IMR-90 (cell line): ENCODE data around the gene CDC40. TPM values are rescaled to one million over a fixed set of nuclear protein-coding genes. Genes with fewer than 3 reads are reported as not detected.

Experiments used
- ATAC-seq: fragments of 200-7000 bp; cut with Tn5 transposase; 2 replicates; pipeline ENCODE4 v1.9.1; 2020; ENCODE audit warnings: low read depth, mild to moderate bottlenecking, moderate library complexity
- BruUV-seq: library from RNA; stranded (reverse); fragments of 400-500 nt; replicated peaks from 2 replicates; lab custom pipeline; 2021; lab: Mats Ljungman, UMichigan
- CTCF ChIA-PET: fragments of 300-600 bp; formaldehyde crosslinking; extraction: SDS; loops from one replicate; lab custom pipeline; 2021; ENCODE audit warnings: antibody characterized with exemption; lab: Yijun Ruan, JAX
- POLR2A ChIA-PET: fragments of 300-600 bp; sonication (Branson Sonifier 250); formaldehyde crosslinking; loops from one replicate; lab custom pipeline; 2022; ENCODE audit warnings: antibody characterized with exemption; ENCODE audit not compliant: unreplicated experiment; lab: Charles Lee
- DNase-seq: peaks from one replicate; pipeline ENCODE4 v3.0.0; 2013
- H2AFZ ChIP-seq: replicated peaks from 2 replicates; pipeline ENCODE3; 2013; ENCODE audit warnings: low read length, mild to moderate bottlenecking; ENCODE audit not compliant: poor library complexity
- H2AK5ac ChIP-seq: 2 replicates; pipeline ENCODE4 v1.6.1; 2013; ENCODE audit warnings: low read depth, low read length, inconsistent platforms
- H2AK9ac ChIP-seq: replicated peaks from 2 replicates; pipeline ENCODE3; 2013; ENCODE audit warnings: mild to moderate bottlenecking, low read depth, low read length, moderate library complexity; ENCODE audit not compliant: poor library complexity
- H2BK120ac ChIP-seq: 2 replicates; pipeline ENCODE4 v1.6.1; 2013; ENCODE audit warnings: low read depth, low read length, inconsistent platforms
- H2BK15ac ChIP-seq: 3 replicates; pipeline ENCODE4 v1.6.1; 2013; ENCODE audit warnings: low read depth, low read length, inconsistent platforms
- H2BK20ac ChIP-seq: 2 replicates; pipeline ENCODE4 v1.6.1; 2013; ENCODE audit warnings: low read depth, mild to moderate bottlenecking, inconsistent platforms, low read length, moderate library complexity
- H2BK5ac ChIP-seq: 2 replicates; pipeline ENCODE4 v1.6.1; 2013; ENCODE audit warnings: mild to moderate bottlenecking, low read depth, low read length, inconsistent platforms; ENCODE audit not compliant: poor library complexity, severe bottlenecking
- H3K14ac ChIP-seq: replicated peaks from 2 replicates; pipeline ENCODE4 v1.6.1; 2013; ENCODE audit warnings: low read depth, low read length, inconsistent platforms
- H3K18ac ChIP-seq: 2 replicates; pipeline ENCODE4 v1.6.1; 2013; ENCODE audit warnings: low read depth, low read length, control low read depth
- H3K23ac ChIP-seq: 2 replicates; pipeline ENCODE4 v1.6.1; 2013; ENCODE audit warnings: low read depth, low read length, inconsistent platforms
- H3K27ac ChIP-seq: 2 replicates; pipeline ENCODE4 v1.5.1; 2013; ENCODE audit warnings: mild to moderate bottlenecking, control low read depth, low read length; ENCODE audit not compliant: insufficient read depth
- H3K27me3 ChIP-seq: 2 replicates; pipeline ENCODE4 v1.6.1; 2013; ENCODE audit warnings: low read length; ENCODE audit not compliant: control insufficient read depth, insufficient read depth
- H3K36me3 ChIP-seq: 2 replicates; pipeline ENCODE4 v1.6.1; 2013; ENCODE audit warnings: low read length, mixed read lengths; ENCODE audit not compliant: control insufficient read depth, insufficient read depth
- H3K4ac ChIP-seq: 2 replicates; pipeline ENCODE4 v1.6.1; 2013; ENCODE audit warnings: low read depth, low read length, inconsistent platforms
- H3K4me1 ChIP-seq: 2 replicates; pipeline ENCODE4 v1.6.1; 2013; ENCODE audit warnings: low read length, mixed read lengths; ENCODE audit not compliant: control insufficient read depth, insufficient read depth
- H3K4me2 ChIP-seq: 2 replicates; pipeline ENCODE4 v1.6.1; 2013; ENCODE audit warnings: low read depth, mild to moderate bottlenecking, control low read depth, low read length, moderate library complexity
- H3K4me3 ChIP-seq: 2 replicates; pipeline ENCODE4 v1.5.1; 2013; ENCODE audit warnings: low read depth, mild to moderate bottlenecking, control low read depth, low read length, moderate library complexity; ENCODE audit not compliant: insufficient read depth
- H3K56ac ChIP-seq: 2 replicates; pipeline ENCODE4 v1.6.1; 2013; ENCODE audit warnings: low read length, inconsistent platforms; ENCODE audit not compliant: insufficient read depth; ENCODE audit errors: extremely low read depth
- H3K79me1 ChIP-seq, 2 experiments: 2 replicates each; pipeline ENCODE4 v1.6.1; 2013; ENCODE audit warnings: low read length in 2 of 2, inconsistent platforms in 1 of 2, low read depth in 1 of 2
- H3K9ac ChIP-seq: 2 replicates; pipeline ENCODE4 v1.6.1; 2013; ENCODE audit warnings: low read depth, low read length, control low read depth
- H3K9me1 ChIP-seq: 2 replicates; pipeline ENCODE4 v1.6.1; 2013; ENCODE audit warnings: low read length, inconsistent platforms; ENCODE audit not compliant: insufficient read depth
- H3K9me3 ChIP-seq: 2 replicates; pipeline ENCODE4 v1.6.1; 2013; ENCODE audit warnings: low read length; ENCODE audit not compliant: control insufficient read depth, insufficient read depth
- H4K20me1 ChIP-seq: 2 replicates; pipeline ENCODE4 v1.6.1; 2013; ENCODE audit warnings: low read length, inconsistent platforms; ENCODE audit not compliant: insufficient read depth
- H4K5ac ChIP-seq: 2 replicates; pipeline ENCODE4 v1.6.1; 2013; ENCODE audit warnings: mild to moderate bottlenecking, low read depth, low read length, control low read depth
- H4K8ac ChIP-seq, 2 experiments: 2 replicates each; pipeline ENCODE4 v1.6.1; 2013; ENCODE audit warnings: low read depth in 2 of 2, low read length in 2 of 2, control low read depth in 1 of 2, inconsistent platforms in 1 of 2
- H4K91ac ChIP-seq: 2 replicates; pipeline ENCODE4 v1.6.1; 2013; ENCODE audit warnings: low read depth, low read length, inconsistent platforms; ENCODE audit not compliant: insufficient read depth
- BHLHE40 ChIP-seq: fragments of 150-350 bp; IDR thresholded peaks from 2 replicates; pipeline ENCODE4 v1.6.1; 2016; ENCODE audit warnings: mild to moderate bottlenecking, low read depth, low read length
- FOS ChIP-seq: fragments of 150-350 bp; IDR thresholded peaks from 2 replicates; pipeline ENCODE4 v1.6.1; 2016; ENCODE audit warnings: low read depth, low read length
- MAFK ChIP-seq: IDR thresholded peaks from 2 replicates; pipeline ENCODE4 v1.6.1; 2012; ENCODE audit warnings: low read depth, low read length, improper control_type of control experiment
- MXI1 ChIP-seq: IDR thresholded peaks from 2 replicates; pipeline ENCODE4 v1.6.1; 2012; ENCODE audit warnings: low read depth, mild to moderate bottlenecking, low read length, moderate library complexity, borderline replicate concordance
- NFE2L2 ChIP-seq: fragments of 150-350 bp; IDR thresholded peaks from 2 replicates; pipeline ENCODE4 v1.6.1; 2016; ENCODE audit warnings: low read depth, mild to moderate bottlenecking, low read length
- POLR2A ChIP-seq: IDR thresholded peaks from 2 replicates; pipeline ENCODE4 v1.6.1; 2012; ENCODE audit warnings: mild to moderate bottlenecking, low read depth, low read length
- RFX5 ChIP-seq: IDR thresholded peaks from 2 replicates; pipeline ENCODE4 v1.8.0; 2012; ENCODE audit warnings: low read depth, mild to moderate bottlenecking, low read length, moderate library complexity
- SMC3 ChIP-seq: fragments of 150-350 bp; IDR thresholded peaks from 2 replicates; pipeline ENCODE4 v1.6.1; 2016; ENCODE audit warnings: low read depth, mild to moderate bottlenecking, antibody characterized with exemption, low read length, moderate library complexity
- WGBS, 2 experiments: methylation state at CpG; one replicate each; pipeline versions ENCODE4 v1.1.5 to v1.1.7; 2013; ENCODE audit warnings: missing lambda C conversion rate in 2 of 2; ENCODE audit not compliant: insufficient read length in 1 of 2; ENCODE audit errors: extremely low coverage in 2 of 2; 5-methylcytosine and 5-hydroxymethylcytosine counted together
- dilution Hi-C: fragments of 300-500 bp; cut with HindIII; formaldehyde crosslinking; loops from one replicate; pipeline ENCODE4 v1.14.3; 2018; ENCODE audit warnings: low sequenced_read_pairs; ENCODE audit not compliant: unreplicated experiment
- in situ Hi-C: fragments of 300-500 bp; cut with MboI; formaldehyde crosslinking; loops from 3 replicates; pipeline ENCODE4 v1.14.3; 2019; ENCODE audit warnings: low sequenced_read_pairs, inconsistent platforms, mixed read lengths
- intact Hi-C: fragments of 100-400 bp; cut with micrococcal nuclease; formaldehyde crosslinking; loops from 2 replicates; pipeline ENCODE4 v1.10.0; 2022
- polyA plus RNA-seq, 3 experiments: library from polyadenylated mRNA; depleted of rRNA; stranded (reverse); fragments of >200 nt; gene quantifications; 2 replicates each; pipeline ENCODE4 v1.2.3, GENCODE V29; 2012; ENCODE audit warnings: low replicate concordance in 1 of 3
- total RNA-seq: library from RNA; depleted of rRNA; stranded (reverse); fragments of >200 nt; gene quantifications from 2 replicates; pipeline ENCODE4 v1.2.3, GENCODE V29; 2012
- TF ChIP-seq, protein P1 (sequence below): conservative IDR thresholded peaks from 2 replicates; pipeline ENCODE4 v1.5.1; 2012; ENCODE audit warnings: mild to moderate bottlenecking, low read depth, low read length, improper control_type of control experiment
- TF ChIP-seq, protein P2 (sequence below): fragments of 150-350 bp; IDR thresholded peaks from 2 replicates; pipeline ENCODE4 v1.6.1; 2017; ENCODE audit warnings: mild to moderate bottlenecking, antibody characterized with exemption, low read length, low read depth
- TF ChIP-seq, protein P3 (sequence below): fragments of 150-350 bp; IDR thresholded peaks from 2 replicates; pipeline ENCODE4 v1.6.1; 2016; ENCODE audit warnings: low read depth, mild to moderate bottlenecking, low read length, moderate library complexity, borderline replicate concordance

CDC40 gene
- total and polyA plus RNA-seq, 2 of the 4 experiments (the other 2 are of a cell fraction): 7.0 to 16.8 TPM

DNA sequence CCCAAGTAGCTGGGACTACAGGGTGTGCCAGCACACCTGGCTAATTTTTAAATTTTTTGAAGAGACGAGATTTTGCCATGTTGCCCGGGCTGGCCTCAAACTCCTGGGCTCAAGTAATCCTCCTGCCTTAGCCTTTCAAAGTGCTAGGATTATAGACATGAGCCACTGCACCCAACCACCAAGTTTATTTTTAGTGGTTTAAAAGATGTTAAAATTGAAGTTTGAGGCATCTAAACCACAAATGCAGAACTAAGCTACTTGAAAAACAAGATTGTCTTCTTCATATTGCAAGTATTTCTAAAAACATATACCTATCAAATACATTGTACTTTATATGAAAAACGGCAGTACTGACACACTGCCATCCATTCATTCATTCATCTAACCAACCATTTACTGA, 32.4 kb upstream of the CDC40 start:
- Histone ChIP-seq H4K20me1 (no peaks in the 10 kb centered on the region), H3K9ac (no peak overlapping the region), H3K14ac (no peak overlapping the region), H2AFZ (no peak overlapping the region), H3K4me2 (no peak overlapping the region), H3K23ac (no peak overlapping the region), H3K79me1 (peaks cover 0 to 2% of the 10 kb centered on the region in 2 experiments; a peak in 1 of 4 replicates), H3K4me1 (no peaks in the 10 kb centered on the region), H2BK20ac (no peak overlapping the region), H4K91ac (no peak overlapping the region), H3K56ac (no peak overlapping the region), H3K9me1 (no peaks in the 10 kb centered on the region), H3K27ac (no peak overlapping the region), H3K9me3 (no peaks in the 10 kb centered on the region), H3K27me3 (no peaks in the 10 kb centered on the region), H4K8ac (no peak overlapping the region), H2BK120ac (no peak overlapping the region), H3K18ac (no peak overlapping the region), H3K4me3 (no peak overlapping the region), H3K4ac (no peak overlapping the region), H3K36me3 (no peaks in the 10 kb centered on the region), H2AK9ac (no peak overlapping the region), H2BK5ac (no peak overlapping the region), H4K5ac (no peak overlapping the region), H2AK5ac (no peak overlapping the region), H2BK15ac (no peak overlapping the region)
- TF ChIP-seq RFX5 (no peak), SMC3 (no peak), BHLHE40 (no peak), MXI1 (no peak), POLR2A (no peak), NFE2L2 (no peak), FOS (no peak), MAFK (no peak)
- TF ChIP-seq, protein P1, sequence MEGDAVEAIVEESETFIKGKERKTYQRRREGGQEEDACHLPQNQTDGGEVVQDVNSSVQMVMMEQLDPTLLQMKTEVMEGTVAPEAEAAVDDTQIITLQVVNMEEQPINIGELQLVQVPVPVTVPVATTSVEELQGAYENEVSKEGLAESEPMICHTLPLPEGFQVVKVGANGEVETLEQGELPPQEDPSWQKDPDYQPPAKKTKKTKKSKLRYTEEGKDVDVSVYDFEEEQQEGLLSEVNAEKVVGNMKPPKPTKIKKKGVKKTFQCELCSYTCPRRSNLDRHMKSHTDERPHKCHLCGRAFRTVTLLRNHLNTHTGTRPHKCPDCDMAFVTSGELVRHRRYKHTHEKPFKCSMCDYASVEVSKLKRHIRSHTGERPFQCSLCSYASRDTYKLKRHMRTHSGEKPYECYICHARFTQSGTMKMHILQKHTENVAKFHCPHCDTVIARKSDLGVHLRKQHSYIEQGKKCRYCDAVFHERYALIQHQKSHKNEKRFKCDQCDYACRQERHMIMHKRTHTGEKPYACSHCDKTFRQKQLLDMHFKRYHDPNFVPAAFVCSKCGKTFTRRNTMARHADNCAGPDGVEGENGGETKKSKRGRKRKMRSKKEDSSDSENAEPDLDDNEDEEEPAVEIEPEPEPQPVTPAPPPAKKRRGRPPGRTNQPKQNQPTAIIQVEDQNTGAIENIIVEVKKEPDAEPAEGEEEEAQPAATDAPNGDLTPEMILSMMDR: no peak
- TF ChIP-seq, protein P2, sequence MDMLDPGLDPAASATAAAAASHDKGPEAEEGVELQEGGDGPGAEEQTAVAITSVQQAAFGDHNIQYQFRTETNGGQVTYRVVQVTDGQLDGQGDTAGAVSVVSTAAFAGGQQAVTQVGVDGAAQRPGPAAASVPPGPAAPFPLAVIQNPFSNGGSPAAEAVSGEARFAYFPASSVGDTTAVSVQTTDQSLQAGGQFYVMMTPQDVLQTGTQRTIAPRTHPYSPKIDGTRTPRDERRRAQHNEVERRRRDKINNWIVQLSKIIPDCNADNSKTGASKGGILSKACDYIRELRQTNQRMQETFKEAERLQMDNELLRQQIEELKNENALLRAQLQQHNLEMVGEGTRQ: no peak
- TF ChIP-seq, protein P3, sequence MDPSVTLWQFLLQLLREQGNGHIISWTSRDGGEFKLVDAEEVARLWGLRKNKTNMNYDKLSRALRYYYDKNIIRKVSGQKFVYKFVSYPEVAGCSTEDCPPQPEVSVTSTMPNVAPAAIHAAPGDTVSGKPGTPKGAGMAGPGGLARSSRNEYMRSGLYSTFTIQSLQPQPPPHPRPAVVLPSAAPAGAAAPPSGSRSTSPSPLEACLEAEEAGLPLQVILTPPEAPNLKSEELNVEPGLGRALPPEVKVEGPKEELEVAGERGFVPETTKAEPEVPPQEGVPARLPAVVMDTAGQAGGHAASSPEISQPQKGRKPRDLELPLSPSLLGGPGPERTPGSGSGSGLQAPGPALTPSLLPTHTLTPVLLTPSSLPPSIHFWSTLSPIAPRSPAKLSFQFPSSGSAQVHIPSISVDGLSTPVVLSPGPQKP: no peak
- BruUV-seq: no TSS peak
- no peak for DNase-seq
- CTCF ChIA-PET: no interaction called here
- in situ Hi-C loops: no loop called here
- intact Hi-C loops: no loop called here
- POLR2A ChIA-PET: no interaction called here
- no CpG with 5 or more reads among the region's 3 CpGs for WGBS, 2 experiments
- dilution Hi-C loops: no loop called here
- ATAC-seq: no peak
